K562 (cell line): ENCODE data around the gene RIMKLB. TPM values are rescaled to one million over a fixed set of nuclear protein-coding genes. Genes with fewer than 3 reads are reported as not detected.

Experiments used
- ATAC-seq: fragments of 200-7000 bp; cut with Tn5 transposase; 3 replicates; pipeline ENCODE4 v1.9.1; 2020; ENCODE audit warnings: moderate library complexity
- BruUV-seq: library from RNA; stranded (reverse); fragments of 400-500 nt; replicated peaks from 2 replicates; lab custom pipeline; 2021; lab: Mats Ljungman, UMichigan
- CTCF ChIA-PET: fragments of 300-600 bp; formaldehyde crosslinking; extraction: SDS; loops from one replicate; lab custom pipeline; 2021; ENCODE audit warnings: low intra/inter-chr PET ratio; lab: Yijun Ruan, JAX
- POLR2A ChIA-PET: fragments of 300-600, 350-650 bp; sonication (Branson Sonifier 250); formaldehyde crosslinking; extraction: SDS; loops from one replicate; lab custom pipeline; 2021; ENCODE audit warnings: antibody characterized with exemption, inconsistent platforms; lab: Yijun Ruan, JAX
- DNase-seq, 4 experiments: peaks; one replicate each; pipeline versions ENCODE4 v3.0.0 to v3.0.0-alpha.2; 2011 to 2018; ENCODE audit warnings: low spot score in 3 of 4, mixed read lengths in 3 of 4; ENCODE audit errors: extremely low read depth in 1 of 4
- FAIRE-seq: peaks from 2 replicates; lab custom pipeline; 2011; peaks lifted over from hg19 to GRCh38; lab: Jason Lieb, UNC
- H2AFZ ChIP-seq: 2 replicates; pipeline ENCODE4 v1.6.0; 2011; ENCODE audit warnings: low read depth, low read length, control low read depth, inconsistent platforms
- H3K27ac ChIP-seq: fragments of 200-600 bp; 3 replicates; pipeline ENCODE4 v1.8.0; 2011; ENCODE audit warnings: low read depth, mild to moderate bottlenecking, control low read depth, inconsistent platforms, low read length, moderate library complexity, mixed read lengths; ENCODE audit errors: extremely low read depth
- H3K27me3 ChIP-seq, 2 experiments: fragments of 300-600 bp in 1 of 2; 2 replicates in 1 of 2; 3 replicates in 1 of 2; pipeline versions ENCODE4 v1.6.0 to v1.8.0; 2011; ENCODE audit warnings: inconsistent platforms in 2 of 2, low read length in 2 of 2, mild to moderate bottlenecking in 1 of 2, mixed read lengths in 1 of 2, moderate library complexity in 1 of 2; ENCODE audit not compliant: control insufficient read depth in 2 of 2, insufficient read depth in 2 of 2
- H3K36me3 ChIP-seq: fragments of 300-600 bp; 3 replicates; pipeline ENCODE4 v1.8.0; 2011; ENCODE audit warnings: mild to moderate bottlenecking, low read length, inconsistent platforms; ENCODE audit not compliant: control insufficient read depth, insufficient read depth
- H3K4me1 ChIP-seq, 2 experiments: fragments of 200-600 bp in 1 of 2; replicated peaks in 1 of 2; 2 replicates in 1 of 2; 3 replicates in 1 of 2; pipeline versions ENCODE4 v1.5.1 to v1.8.0; 2011; ENCODE audit warnings: inconsistent platforms in 2 of 2, low read length in 2 of 2, mild to moderate bottlenecking in 1 of 2, mixed read lengths in 1 of 2, moderate library complexity in 1 of 2; ENCODE audit not compliant: control insufficient read depth in 2 of 2, insufficient read depth in 2 of 2
- H3K4me2 ChIP-seq: 2 replicates; pipeline ENCODE4 v1.6.1; 2011; ENCODE audit warnings: low read length, control low read depth, inconsistent platforms, mixed read lengths; ENCODE audit not compliant: insufficient read depth
- H3K4me3 ChIP-seq: fragments of 200-600 bp; sonication (generic), shearing (Covaris generic); 2 replicates; pipeline ENCODE4 v1.5.1; 2016; ENCODE audit warnings: control low read depth, inconsistent platforms
- H3K79me2 ChIP-seq: fragments of 200-600 bp; 3 replicates; pipeline ENCODE4 v1.8.0; 2011; ENCODE audit warnings: low read length, inconsistent platforms; ENCODE audit not compliant: control insufficient read depth, insufficient read depth
- H3K9ac ChIP-seq, 2 experiments: 2 replicates each; pipeline versions ENCODE4 v1.6.0 to v1.6.1; 2011; ENCODE audit warnings: low read depth in 2 of 2, low read length in 2 of 2, control low read depth in 1 of 2, inconsistent platforms in 1 of 2, mild to moderate bottlenecking in 1 of 2, mixed read lengths in 1 of 2; ENCODE audit not compliant: insufficient read depth in 1 of 2
- H3K9me1 ChIP-seq: one replicate; pipeline ENCODE4 v1.6.0; 2011; ENCODE audit warnings: inconsistent platforms, mild to moderate bottlenecking, low read length, moderate library complexity; ENCODE audit not compliant: control insufficient read depth, insufficient read depth
- H3K9me3 ChIP-seq: replicated peaks from 2 replicates; pipeline ENCODE4 v1.5.1; 2011; ENCODE audit warnings: low read depth, low read length, inconsistent platforms; ENCODE audit not compliant: control insufficient read depth, insufficient read depth
- H4K20me1 ChIP-seq: replicated peaks from 2 replicates; pipeline ENCODE4 v1.6.1; 2011; ENCODE audit warnings: low read length, inconsistent platforms, mixed read lengths; ENCODE audit not compliant: control insufficient read depth, insufficient read depth
- BACH1 ChIP-seq: fragments of 200-800 bp; sonication (Bioruptor generic); IDR thresholded peaks from 2 replicates; pipeline ENCODE4 v1.6.1; 2016; ENCODE audit warnings: missing genetic modification characterization, missing compliant biosample characterization
- PRMT5 ChIP-seq: sonication (generic); formaldehyde crosslinking; IDR thresholded peaks from 2 replicates; pipeline ENCODE4 v1.5.0; 2020; ENCODE audit warnings: missing genetic modification reagents
- TEAD1 ChIP-seq, 2 experiments: fragments of 450-650 bp in 1 of 2; sonication (generic) in 1 of 2; formaldehyde crosslinking; IDR thresholded peaks; 2 replicates each; pipeline versions ENCODE4 v1.4.0 to v1.8.0; 2020 to 2022; ENCODE audit warnings: mild to moderate bottlenecking in 2 of 2, missing genetic modification reagents in 1 of 2
- TFAM ChIP-seq: fragments of 250-450 bp; sonication (Bioruptor Pico); conservative IDR thresholded peaks from 2 replicates; pipeline ENCODE4 v1.5.0; 2021; ENCODE audit warnings: mild to moderate bottlenecking, moderate library complexity
- ZBTB11 ChIP-seq, 3 experiments: fragments of 200-800 bp in 1 of 3; fragments of 250-450 bp in 1 of 3; fragments of 450-650 bp in 1 of 3; sonication (Bioruptor Pico) in 1 of 3; sonication (Bioruptor generic) in 1 of 3; formaldehyde crosslinking in 1 of 3; IDR thresholded peaks; 2 replicates each; pipeline versions ENCODE4 v1.6.1 to v1.8.0; 2016 to 2022; ENCODE audit warnings: mild to moderate bottlenecking in 2 of 3, missing genetic modification characterization in 2 of 3, missing compliant biosample characterization in 1 of 3, moderate library complexity in 1 of 3
- ZNF175 ChIP-seq: fragments of 200-800 bp; sonication (Bioruptor generic); IDR thresholded peaks from 2 replicates; pipeline ENCODE4 v1.6.1; 2016; ENCODE audit warnings: low read depth, mild to moderate bottlenecking, missing genetic modification characterization, missing compliant biosample characterization
- ZNF583 ChIP-seq: fragments of 250-450 bp; sonication (Bioruptor Pico); IDR thresholded peaks from 2 replicates; pipeline ENCODE4 v1.4.0; 2020
- ZNF707 ChIP-seq: fragments of 250-450 bp; sonication (Bioruptor Pico); conservative IDR thresholded peaks from 2 replicates; pipeline ENCODE4 v1.8.0; 2022; ENCODE audit warnings: inconsistent platforms, mild to moderate bottlenecking, moderate library complexity
- WGBS: fragments of 100-300 bp; shearing (Covaris generic); methylation state at CpG from one replicate; pipeline ENCODE4 v1.1.6; 2016; ENCODE audit warnings: low coverage, mixed read lengths; ENCODE audit not compliant: insufficient coverage; ENCODE audit errors: missing lambda C conversion rate; 5-methylcytosine and 5-hydroxymethylcytosine counted together
- in situ Hi-C: fragments of 300-500 bp; cut with MboI; formaldehyde crosslinking; loops from 4 replicates; pipeline ENCODE4 v1.15.0; 2018; ENCODE audit warnings: inconsistent platforms, mixed read lengths
- intact Hi-C: fragments of 100-400 bp; cut with micrococcal nuclease; formaldehyde crosslinking; loops from 2 replicates; pipeline ENCODE4 v1.14.2; 2022
- polyA plus RNA-seq, 8 experiments: library from polyadenylated mRNA; depleted of rRNA in 4 of 8; stranded (reverse) in 5 of 8; unstranded in 3 of 8; fragments of >200 nt; fragmentation: Nextera tagmentation in 2 of 8; fragmentation: Illumina TruSeq in 1 of 8; extraction: Ambion mirVana in 2 of 8; extraction: Trizol in 1 of 8; gene quantifications; 2 replicates each; pipeline versions ENCODE4 v1.2.1 to v1.2.3, GENCODE V29; 2011 to 2014; ENCODE audit warnings: inconsistent platforms in 1 of 8, missing spikeins in 1 of 8
- total RNA-seq, 7 experiments: library from RNA; depleted of rRNA in 6 of 7; stranded (reverse); fragments of >200 nt in 6 of 7; fragmentation: Illumina TruSeq in 2 of 7; extraction: Trizol in 2 of 7; gene quantifications; 2 replicates each; pipeline versions ENCODE4 v1.2.1 to v1.2.3, GENCODE V29; 2011 to 2021; ENCODE audit warnings: low replicate concordance in 1 of 7
- TF ChIP-seq, protein P1 (sequence below): fragments of 450-650 bp; formaldehyde crosslinking; IDR thresholded peaks from 2 replicates; pipeline ENCODE4 v1.4.0; 2020; ENCODE audit warnings: mild to moderate bottlenecking, moderate library complexity
- TF ChIP-seq, protein P2 (sequence below): fragments of 200-800 bp; sonication (Bioruptor generic); IDR thresholded peaks from 2 replicates; pipeline ENCODE4 v1.6.1; 2016; ENCODE audit warnings: missing genetic modification characterization, missing compliant biosample characterization

The RIMKLB gene
- total and polyA plus RNA-seq, 9 of the 15 experiments (the other 6 are each of a cell fraction or from before 2014, with no cell fraction given) = 6.5 to 22.8 (median 17.2) TPM

DNA sequence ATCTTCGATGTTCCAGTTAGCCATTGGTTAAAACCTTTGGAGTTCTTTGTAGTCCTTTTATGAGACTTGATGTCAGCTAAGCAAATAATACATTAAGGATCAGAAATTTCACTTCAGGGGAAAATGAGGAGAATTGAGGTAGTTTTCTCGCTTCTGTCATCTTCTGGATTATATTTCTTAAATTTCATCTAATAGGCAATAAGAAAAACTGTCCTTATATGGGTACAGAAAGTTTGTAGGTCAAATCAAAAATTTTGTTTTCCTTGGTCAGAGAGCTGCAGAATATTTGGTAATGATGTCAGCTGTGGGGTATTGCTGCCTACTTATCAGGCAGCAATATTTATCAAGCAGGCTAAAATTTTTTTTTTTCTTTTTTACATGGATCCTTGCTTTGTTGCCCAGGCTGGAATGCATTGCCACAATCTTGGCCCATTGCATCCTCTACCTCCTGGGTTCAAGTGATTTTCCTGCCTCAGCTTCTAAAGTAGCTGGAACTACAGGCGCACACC, 37.1 kb downstream of the RIMKLB start (continued):
- TF ChIP-seq, protein P1, sequence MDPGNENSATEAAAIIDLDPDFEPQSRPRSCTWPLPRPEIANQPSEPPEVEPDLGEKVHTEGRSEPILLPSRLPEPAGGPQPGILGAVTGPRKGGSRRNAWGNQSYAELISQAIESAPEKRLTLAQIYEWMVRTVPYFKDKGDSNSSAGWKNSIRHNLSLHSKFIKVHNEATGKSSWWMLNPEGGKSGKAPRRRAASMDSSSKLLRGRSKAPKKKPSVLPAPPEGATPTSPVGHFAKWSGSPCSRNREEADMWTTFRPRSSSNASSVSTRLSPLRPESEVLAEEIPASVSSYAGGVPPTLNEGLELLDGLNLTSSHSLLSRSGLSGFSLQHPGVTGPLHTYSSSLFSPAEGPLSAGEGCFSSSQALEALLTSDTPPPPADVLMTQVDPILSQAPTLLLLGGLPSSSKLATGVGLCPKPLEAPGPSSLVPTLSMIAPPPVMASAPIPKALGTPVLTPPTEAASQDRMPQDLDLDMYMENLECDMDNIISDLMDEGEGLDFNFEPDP (CRISPR knock-in tag) = no peak
- TF ChIP-seq, all 486 proteins: peak for 0

- no peaks in the 10 kb centered on the region for H3K9me3 ChIP-seq
- no peaks in the 10 kb centered on the region for H3K9me1 ChIP-seq
- peaks cover 5% of the 10 kb centered on the region; the same call in 1 of the 3 replicates for H3K79me2 ChIP-seq
- intact Hi-C loops (no loop called here), in situ Hi-C loops (no loop called here)
- 64% methylated on average over 1 of the region's 1 CpG for WGBS
- ATAC-seq = no peak
- H3K9ac ChIP-seq = no peak overlapping the region
- no peak for FAIRE-seq
- no peaks in the 10 kb centered on the region for H4K20me1 ChIP-seq
- ChIA-PET POLR2A (interaction anchor here (0.6 kb wide), 1 partner anchor 35 kb away, joined by 3 read pairs; no protein-coding TSS in a partner anchor), CTCF (no interaction called here)
- H3K27me3 ChIP-seq = no peaks in the 10 kb centered on the region
- H3K4me2 ChIP-seq = no peak overlapping the region
- H3K36me3 ChIP-seq = no peaks in the 10 kb centered on the region; the same call in 2 of the 3 replicates
- H2AFZ ChIP-seq = no peak overlapping the region
- no peak for DNase-seq
- H3K27ac ChIP-seq = no peak overlapping the region
- no peak overlapping the region for H3K4me3 ChIP-seq
- no peaks in the 10 kb centered on the region for H3K4me1 ChIP-seq
- BruUV-seq = no TSS peak
- TF ChIP-seq ZNF175 (CRISPR knock-in tag) = no peak
- TF ChIP-seq ZNF583 (CRISPR knock-in tag) = no peak
- TF ChIP-seq BACH1 (tag) = no peak
- no peak for TF ChIP-seq TFAM (CRISPR knock-in tag)
- TF ChIP-seq, protein P2, sequence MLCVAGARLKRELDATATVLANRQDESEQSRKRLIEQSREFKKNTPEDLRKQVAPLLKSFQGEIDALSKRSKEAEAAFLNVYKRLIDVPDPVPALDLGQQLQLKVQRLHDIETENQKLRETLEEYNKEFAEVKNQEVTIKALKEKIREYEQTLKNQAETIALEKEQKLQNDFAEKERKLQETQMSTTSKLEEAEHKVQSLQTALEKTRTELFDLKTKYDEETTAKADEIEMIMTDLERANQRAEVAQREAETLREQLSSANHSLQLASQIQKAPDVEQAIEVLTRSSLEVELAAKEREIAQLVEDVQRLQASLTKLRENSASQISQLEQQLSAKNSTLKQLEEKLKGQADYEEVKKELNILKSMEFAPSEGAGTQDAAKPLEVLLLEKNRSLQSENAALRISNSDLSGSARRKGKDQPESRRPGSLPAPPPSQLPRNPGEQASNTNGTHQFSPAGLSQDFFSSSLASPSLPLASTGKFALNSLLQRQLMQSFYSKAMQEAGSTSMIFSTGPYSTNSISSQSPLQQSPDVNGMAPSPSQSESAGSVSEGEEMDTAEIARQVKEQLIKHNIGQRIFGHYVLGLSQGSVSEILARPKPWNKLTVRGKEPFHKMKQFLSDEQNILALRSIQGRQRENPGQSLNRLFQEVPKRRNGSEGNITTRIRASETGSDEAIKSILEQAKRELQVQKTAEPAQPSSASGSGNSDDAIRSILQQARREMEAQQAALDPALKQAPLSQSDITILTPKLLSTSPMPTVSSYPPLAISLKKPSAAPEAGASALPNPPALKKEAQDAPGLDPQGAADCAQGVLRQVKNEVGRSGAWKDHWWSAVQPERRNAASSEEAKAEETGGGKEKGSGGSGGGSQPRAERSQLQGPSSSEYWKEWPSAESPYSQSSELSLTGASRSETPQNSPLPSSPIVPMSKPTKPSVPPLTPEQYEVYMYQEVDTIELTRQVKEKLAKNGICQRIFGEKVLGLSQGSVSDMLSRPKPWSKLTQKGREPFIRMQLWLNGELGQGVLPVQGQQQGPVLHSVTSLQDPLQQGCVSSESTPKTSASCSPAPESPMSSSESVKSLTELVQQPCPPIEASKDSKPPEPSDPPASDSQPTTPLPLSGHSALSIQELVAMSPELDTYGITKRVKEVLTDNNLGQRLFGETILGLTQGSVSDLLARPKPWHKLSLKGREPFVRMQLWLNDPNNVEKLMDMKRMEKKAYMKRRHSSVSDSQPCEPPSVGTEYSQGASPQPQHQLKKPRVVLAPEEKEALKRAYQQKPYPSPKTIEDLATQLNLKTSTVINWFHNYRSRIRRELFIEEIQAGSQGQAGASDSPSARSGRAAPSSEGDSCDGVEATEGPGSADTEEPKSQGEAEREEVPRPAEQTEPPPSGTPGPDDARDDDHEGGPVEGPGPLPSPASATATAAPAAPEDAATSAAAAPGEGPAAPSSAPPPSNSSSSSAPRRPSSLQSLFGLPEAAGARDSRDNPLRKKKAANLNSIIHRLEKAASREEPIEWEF = no peak
- no peak for TF ChIP-seq TEAD1 (CRISPR knock-in tag; IDR thresholded peaks at IDR 0.05)
- no peak for TF ChIP-seq ZNF707 (CRISPR knock-in tag)
- no peak for TF ChIP-seq ZBTB11 (CRISPR knock-in tag; IDR thresholded peaks at IDR 0.05)
- TF ChIP-seq PRMT5 (CRISPR knock-in tag) = no peak
Observed at GRCh38 chr12:8742501-8742900, 44.7 kb downstream of the RIMKLB start.
